ENCODE measurements around the gene MTFR1L.
A peak's percentile ranks its signal among the peaks of the same experiment; 100 is the strongest.

Gene MTFR1L

DNA sequence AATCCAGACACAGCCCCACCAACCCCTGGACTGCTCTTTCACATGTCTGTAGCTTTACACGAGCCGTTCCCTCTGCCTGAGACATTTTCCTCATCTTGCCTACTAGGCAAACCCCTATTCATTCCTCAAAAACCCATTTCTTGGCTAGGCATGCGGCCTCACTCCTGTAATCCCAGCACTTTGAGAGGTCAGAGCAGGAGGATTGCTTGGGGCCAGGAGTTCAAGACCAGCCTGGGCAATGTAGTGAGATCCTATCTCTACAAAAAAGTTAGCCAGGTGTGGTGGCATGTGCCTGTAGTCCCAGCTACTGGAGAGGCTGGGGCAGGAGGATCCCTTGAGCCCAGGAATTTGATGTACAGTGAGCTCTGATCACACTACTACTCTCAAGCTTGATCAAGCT lies 44.7 kb downstream of the MTFR1L start:
- DNase-seq: no peak

DNA sequence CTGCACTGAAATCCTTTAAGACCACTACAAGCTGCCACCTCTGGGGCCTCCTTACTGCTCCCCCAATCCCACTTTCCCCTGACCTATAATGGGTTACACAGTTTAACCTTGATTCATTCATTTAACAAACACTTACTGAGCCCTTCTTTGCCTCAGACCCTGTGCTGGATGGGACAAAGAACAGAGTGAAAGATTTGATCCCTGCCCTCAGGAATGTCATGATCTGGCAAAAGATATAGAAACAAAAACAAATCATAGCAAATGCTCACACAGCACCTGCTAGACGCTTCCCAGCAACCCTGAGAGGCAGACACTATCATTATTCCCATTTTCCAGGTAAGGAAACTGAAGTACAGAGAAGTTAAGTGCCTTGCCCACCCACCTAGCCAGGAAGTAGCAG lies 46.5 kb downstream of the MTFR1L start:
- DNase-seq: no peak

DNA sequence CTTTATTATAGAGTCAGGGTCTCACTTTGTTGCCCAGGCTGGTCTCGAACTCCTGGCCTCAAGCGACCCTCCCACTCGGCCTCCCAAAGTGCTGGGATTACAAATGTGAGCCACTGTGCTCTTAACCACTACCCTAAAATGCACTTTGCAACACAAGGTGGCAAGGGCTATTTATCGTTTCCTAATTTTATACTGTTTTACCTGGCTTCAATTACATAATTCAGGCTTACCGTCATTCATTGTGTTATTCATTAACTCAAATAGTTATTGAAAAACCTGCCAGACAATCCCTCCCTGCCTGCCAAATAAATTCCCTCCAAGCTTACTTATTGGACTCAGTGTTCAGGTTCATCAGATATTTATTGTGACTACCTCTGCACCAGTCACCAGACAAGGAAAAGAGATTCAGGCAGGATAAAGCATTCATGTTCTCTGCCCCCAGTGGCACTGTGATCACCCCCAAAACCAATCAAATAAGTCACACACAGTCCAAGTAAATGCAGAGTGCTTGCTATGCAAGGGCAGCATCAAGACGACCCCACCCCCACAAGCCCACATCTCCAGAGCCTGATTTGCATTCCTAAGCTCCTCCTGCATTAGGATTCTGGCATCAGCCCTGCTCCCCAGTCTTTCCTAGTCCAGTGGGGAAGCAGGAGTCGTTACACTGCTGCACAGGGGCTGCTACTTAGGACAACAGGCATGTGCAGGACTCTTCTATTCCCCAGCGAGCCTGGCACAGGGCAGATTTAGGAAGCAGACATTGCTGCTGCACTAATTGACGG lies 47.6 kb downstream of the MTFR1L start:
- DNase-seq: no peak

DNA sequence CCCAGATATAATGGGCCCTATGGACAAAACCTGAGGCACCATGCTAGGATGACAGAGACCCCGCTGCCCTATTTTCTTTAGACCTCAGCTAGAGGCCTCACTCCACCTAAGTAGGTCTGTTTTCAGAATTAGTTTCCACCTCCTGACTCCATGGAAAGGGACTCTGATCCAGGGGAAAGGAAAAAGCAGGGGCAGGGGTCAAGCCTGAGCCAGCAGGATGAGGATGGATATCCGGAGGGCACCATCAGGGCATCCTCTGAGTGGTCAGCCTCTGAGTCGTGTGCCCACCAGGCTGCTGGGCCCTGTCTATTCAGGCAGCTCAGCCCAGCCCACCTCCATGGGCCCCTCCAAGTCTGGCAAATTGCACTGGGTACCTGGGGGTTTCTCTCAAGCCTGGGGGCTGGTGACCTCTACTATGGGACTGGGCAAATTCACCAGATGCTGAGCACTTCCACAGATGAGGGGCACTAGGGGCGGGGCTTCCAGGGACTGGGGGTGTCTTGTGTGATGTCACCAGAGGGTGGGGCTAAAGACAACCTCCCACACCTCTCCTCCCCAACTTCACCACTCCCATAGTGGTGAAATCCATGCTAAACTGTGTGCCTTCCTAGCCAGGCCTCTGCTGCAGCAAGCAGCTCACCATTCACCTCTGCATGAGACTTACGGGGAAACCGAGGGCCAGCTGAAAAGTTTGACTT lies 50.3 kb downstream of the MTFR1L start:
- DNase-seq: no peak

DNA sequence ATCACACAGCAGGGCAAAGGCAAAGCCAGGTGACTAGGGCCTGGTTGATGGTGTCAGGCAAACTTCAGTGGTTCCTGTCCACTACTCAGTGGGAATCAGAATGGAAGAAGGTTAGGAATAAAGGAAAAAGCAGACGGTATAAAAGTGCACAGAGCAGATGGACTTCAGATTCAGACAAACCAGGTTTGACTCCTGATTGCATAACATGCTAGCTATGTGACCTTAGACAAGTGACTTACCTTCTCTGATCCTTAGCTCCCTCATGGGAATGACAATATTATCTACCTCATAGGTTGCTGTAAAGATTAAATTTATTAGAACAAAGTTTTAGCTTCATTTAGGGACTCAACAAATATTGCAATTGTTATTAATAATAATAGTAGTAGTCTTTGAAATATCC lies 50.9 kb downstream of the MTFR1L start:
- no peak for DNase-seq

DNA sequence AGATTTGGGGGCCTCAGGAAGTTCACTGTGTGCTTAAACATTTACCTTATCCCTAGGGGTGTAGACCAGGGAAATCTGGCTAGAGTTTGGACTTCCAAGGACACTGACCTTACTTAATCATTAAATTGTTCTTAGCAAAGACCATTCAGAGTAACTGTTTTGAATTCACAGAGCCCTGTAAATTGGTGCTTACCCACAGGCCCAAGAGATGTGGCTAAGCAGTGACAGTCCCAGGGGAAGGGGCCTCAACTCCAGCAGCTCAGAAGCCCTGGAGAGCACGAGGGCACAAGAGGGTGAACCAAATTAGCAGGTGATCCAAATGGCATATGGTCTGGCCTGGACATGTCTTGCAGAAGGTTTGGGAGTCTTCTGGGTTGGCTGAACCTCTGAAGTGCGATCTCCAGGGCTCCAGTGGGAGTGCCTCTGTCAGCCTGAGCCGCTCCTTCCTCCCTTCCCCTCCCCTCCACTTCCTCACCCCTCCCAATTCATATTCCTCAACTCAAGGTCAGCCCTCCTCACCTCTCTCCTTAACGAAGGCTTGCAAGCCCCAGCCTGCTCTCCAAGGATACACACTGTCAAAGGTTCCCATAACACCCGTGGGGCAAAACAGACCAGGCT lies 51.4 kb downstream of the MTFR1L start:
- no peak for DNase-seq

DNA sequence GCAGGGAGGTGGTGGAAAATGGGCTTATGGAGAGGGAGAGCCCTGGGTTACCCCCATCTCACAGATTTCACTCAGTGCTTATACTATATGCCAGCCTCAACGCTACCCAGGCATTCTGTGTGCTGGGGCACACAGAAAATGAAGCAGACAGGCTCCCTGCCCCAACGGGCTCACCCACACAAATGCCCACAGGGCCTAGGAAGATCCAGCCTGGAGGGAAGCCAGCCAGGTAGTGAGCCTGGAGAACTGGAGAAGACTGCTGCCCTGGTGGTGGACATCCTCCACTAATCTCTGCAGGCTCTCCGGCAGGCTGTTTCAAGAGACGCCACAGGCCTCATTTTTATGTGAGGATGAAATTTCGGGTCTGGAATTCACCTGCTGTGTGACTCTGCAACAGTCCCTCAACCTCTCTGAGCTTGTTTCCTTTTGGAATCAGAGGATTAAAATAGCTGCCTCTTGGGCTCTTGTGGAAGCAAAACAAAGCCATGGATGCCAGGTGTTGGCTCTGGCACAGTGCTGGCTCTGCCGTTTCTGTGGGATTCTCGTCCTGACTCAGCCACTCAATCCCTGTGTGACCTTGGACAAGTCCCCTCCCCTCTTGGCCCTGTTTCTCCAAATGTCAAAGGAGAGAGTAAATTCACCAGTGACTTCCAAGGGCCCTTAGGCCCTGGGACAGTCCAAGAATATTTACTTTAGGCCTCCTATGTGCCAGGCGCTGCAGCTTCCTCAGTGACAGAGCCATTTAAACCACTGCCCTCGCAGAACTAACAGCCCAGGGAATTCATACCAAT lies 52.1 kb downstream of the MTFR1L start:
- DNase-seq: no peak

DNA sequence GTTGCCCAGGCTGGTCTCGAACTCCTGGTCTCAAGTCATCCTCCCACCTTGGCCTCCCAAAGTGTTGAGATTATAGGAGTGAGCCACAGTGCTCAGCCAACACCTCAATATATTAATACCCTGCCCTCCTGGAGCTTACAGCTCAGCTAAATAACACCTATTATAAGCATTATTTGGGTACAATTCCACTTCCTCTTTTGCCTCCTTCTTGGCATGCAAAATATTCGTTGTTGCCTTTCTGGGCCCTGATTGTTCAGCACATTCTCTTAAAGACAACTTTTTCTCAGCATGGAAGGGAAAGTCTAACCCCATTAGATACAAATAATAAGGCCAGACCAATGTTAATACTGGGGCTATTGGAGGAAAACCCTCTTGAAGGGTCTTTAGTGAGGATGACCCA lies 53.0 kb downstream of the MTFR1L start:
- no peak for DNase-seq

DNA sequence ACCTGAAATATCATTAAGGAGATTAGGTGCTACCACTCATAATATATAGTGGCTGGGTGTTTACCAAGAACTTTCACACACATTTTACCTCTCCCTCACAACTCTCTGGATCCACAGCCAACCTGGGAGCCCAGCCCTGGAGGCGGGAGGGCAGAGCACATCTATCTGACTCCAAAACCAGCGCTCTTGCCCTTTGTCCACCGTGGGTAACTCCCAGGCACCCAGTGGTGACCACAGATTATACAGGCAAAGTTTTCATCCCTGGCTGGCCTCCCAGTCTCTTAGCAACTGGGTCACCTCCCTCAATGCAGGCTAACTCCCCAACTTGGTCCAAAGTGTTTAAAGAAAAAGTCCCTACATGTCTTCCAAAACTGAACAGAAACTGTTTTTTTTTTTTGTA lies 53.4 kb downstream of the MTFR1L start:
- DNase-seq: peak; percentile 29

DNA sequence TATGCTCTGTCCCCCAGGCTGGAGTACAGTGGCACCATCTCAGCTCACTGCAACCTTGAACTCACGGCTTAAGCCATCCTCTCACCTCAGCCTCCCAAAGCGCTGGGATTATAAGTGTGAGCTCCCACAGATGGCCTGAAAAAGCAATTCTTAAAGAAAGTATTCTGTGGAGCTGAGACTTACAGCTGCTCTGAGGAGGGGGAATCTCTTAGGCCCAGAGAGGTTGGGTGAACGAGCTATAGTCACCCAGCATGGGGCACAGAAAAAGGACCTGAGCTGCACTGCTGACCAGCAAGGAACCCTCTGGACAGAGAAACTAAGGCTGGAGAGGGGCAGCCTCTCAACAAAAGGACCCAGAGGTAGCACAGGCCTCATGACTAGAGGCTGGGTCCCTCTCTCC lies 54.5 kb downstream of the MTFR1L start:
- DNase-seq: no peak

DNA sequence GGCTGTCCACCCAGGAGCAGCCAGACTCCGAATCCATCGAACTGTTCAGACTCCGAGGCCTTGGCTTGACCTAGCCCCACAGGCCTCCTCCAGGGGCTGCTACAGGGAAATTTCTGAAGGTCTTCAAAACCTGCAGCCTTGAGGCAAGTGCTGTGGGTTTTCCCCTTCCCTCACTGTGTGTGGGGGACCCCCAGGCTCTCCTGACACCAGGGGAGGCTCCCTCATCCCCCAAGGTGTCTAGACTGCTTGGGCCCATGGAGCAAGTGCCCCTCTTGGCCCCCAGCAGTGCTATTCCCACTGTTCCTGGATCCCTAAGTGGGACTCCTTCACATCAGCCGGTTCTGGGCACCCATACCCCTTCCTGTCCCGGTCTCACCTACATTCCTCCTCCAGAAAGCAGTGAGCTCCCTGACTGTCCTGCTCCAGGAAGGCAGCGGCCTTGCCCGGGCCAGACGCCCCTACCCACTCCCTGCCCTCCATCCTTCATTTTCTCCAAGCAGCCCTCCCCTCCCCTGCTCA lies 54.9 kb downstream of the MTFR1L start:
- DNase-seq: no peak

DNA sequence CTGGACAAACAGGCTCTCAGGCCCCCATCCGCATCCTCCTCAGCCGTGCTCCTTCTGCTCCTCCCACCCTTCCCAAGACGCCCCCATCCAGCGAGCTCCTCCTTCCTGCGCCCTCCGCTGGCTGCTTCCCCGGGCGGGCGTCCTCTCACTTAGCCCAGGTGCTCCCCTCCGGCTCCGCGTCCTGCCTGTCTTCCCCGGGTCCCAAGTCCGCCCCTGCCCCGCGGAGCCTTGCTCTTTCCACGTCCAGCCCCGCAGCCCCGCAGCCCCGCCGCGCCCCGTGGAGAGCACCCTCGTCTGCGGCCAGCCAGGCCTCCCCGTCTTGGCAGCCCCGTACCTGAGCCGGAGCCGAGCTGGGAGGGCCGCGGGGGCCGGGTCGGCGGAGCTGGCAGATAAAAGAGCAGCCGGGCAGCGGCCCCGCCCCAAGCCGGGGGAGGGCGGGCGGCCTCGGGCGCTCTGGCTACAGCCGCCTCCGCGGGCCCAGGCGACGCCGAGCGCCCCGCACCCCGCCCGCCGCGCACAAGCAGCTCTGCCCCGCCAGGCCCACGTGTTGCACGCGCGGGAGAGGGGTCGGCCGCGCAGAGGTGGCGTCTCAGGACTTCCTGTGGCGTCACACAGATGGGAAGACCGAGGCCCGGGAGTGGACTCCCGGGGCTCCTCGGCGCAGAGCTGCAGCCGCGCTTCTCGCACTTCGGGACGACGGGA lies 55.6 kb downstream of the MTFR1L start, which contains the start of gene PAQR7:
TSS of gene PAQR7 (minus strand) at position 555 of the 702 bp plus-strand sequence. CDS start 11,869 bp downstream, outside the sequence.
- DNase-seq: peak; percentile 25

DNA sequence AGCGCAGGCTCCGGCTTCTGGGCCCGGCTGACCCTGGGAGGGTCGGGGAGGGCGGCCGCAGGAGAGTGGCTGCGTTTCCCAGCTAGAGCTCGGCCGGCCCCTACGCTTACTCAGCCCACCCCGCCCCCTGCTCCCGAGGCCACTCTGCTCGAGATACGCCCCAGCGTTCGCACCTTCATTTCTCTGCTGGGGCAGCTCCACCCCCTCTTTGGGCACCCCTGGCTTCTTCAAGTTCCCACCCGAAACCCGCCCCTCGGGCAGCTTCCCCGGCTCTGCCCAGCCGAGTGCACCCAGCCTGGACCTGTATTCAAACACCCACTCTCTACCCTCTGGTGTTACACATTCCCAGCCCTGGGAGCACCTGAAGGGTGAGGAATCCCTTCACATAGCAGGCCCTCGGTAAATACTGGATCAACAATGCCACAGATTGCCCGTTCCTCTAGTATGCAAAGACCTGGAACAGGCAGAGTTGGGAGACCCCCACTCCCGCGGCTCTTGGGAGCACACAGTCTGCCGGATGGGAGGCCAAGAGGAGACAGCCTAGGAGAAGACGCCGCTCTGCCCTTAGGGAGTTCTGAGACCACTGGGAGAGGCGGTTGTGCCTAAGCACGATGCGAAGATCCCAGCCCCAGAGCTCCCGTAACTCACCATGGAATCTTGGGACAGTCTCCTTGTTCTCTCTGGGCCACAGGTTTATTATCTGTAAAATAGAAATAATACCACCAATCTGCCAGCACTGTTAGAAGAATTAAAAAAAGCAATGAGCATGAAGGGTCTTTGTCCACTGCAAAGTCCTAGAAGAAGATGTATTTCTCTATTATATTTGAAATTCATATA lies 56.3 kb downstream of the MTFR1L start:
- no peak for DNase-seq

DNA sequence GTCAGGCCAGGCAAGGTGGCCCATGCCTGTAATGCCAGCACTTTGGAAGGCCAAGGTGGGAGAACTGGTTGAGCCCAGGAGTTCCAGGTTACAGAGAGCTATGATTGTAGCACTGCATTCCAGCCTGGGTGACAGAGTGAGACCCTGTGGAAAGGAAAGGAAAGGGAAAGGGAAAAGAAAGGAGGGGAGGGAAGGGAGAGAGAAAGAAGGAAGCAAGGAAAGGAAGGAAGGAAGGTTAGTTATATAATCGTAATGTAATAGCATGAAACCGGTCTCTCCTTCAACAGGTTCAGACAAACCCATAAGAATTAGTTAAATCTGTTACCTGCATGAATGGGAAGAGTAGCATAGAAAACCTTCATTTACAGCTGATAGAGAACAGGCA lies 56.9 kb downstream of the MTFR1L start:
- no peak for DNase-seq

DNA sequence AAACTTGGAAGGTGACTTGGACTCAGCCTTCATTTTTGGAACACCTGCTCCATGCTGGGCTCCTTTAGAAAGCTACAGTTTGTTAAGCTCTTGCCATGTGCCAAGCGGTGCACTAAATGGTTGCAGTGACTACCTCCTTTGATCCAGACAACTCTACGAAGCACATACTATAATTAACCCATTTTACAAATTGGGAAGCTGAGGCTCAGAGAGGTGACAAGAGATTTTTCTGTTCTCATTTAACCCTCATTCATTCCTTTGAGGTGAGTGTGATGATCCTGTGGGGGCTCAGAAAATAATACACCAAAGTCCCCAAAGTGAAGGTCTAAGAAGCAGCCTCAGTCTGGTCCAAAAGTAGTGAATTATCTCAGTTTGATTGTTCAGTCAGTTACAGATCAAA lies 57.4 kb downstream of the MTFR1L start:
- no peak for DNase-seq

DNA sequence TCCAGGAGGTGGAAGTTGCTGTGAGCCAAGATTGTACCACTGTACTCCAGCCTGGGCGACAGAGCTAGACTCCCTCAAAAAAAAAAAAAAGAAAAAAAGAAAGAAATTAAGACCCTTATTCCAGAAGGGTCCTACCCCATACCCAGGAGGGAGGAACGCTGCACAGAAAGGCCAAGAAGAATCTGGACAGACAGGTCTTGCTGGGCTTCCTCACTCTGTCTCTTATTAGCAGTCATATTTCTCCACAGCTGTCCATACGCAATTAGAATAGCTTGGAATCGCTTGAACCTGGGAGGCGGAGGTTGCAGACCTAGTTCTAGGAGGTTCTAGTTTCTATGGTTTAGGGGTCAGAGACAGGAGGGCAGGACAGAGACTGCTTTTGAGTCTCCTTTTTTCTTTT lies 58.9 kb downstream of the MTFR1L start:
- DNase-seq: no peak

DNA sequence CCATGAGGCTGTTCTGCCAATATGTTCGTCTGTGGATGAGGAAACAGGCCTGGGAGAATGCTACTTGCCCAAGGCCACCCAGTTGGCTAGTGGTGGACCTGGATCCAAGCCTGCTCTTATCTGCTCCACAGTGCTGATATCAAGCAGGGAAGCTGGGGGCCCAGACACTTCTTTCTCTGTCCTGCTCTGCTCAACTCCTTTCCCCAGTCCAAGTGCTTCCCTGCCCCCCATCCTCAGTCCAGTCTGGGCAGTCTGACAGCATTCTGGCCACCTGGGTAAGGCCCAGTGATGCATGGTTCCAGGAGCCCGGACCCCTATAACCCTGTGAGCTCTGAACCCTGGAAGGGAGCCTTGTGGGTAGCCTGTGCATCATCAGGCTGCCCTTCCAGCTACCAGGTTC lies 59.9 kb downstream of the MTFR1L start:
- DNase-seq: no peak

DNA sequence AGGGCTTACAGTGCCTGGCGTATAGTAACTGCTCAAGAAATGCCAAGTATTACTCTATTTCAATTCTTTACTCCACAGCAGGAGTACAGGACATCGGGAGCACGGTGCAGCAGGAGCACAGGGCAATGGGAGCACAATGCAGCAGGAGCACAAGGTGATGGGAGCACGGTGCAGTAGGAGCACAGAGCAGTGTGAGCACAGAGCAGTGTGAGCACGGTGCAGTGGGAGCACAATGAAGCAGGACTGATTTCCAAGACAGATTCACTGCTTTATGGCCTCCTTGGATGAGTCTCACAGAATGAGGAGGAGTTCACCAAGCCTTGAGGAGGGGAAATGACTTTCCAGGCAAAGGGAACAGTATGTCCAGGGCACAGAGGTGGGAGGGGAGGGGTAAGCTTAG lies 60.8 kb downstream of the MTFR1L start:
- no peak for DNase-seq

DNA sequence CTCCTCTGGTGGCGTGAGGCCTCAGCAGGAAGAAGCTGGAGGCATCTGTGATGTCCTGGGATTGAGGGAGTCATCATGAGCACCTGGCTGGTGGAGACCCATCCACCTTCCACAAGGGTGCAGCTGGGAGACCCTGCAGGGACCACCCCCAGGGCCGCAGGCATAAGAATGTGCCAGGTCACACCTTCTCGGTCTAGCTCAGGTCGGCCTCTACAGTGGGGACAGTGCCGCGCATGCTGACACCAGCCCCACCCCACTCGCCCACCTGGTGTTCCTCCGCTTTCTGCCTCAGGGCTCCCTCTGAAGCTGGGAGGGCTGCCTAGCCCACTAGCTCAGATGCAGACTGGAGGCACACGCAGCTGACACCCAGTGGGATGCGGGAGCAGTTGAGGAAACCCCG lies 61.5 kb downstream of the MTFR1L start:
- DNase-seq: no peak

Measured in NCI-H226 (cell line).